ENCODE measurements around the gene CDK5RAP2. TPM values are rescaled to one million over a fixed set of nuclear protein-coding genes. Genes with fewer than 3 reads are reported as not detected.

CDK5RAP2 gene
- total and polyA plus RNA-seq, 9 of the 15 experiments (the other 6 are each of a cell fraction or from before 2014, with no cell fraction given): 19.9 to 68.8 (median 42.2) TPM

GRCh38 chr9:120580051-120580896 lies at the start of gene CDK5RAP2 (continued):
- TF ChIP-seq HOMEZ (CRISPR knock-in tag; IDR thresholded peaks at IDR 0.05) (no peak), ZNF740 (CRISPR knock-in tag; IDR thresholded peaks at IDR 0.05) (no peak), ZNF740 (tag; IDR thresholded peaks at IDR 0.05) (peak in 1 of 2 experiments; percentile 90; a peak in 2 of 4 replicates), NELFE (IDR thresholded peaks at IDR 0.05; ENCODE audit: insufficient read depth, insufficient read length) (no peak), NR4A1 (CRISPR knock-in tag; IDR thresholded peaks at IDR 0.05) (no peak), NR4A1 (tag; IDR thresholded peaks at IDR 0.05) (peak; percentile 96), HCFC1 (IDR thresholded peaks at IDR 0.05; ENCODE audit: low read depth, low read length) (peak; percentile 95), NR2C1 (IDR thresholded peaks at IDR 0.05) (peak; percentile 97), NR2C1 (tag; IDR thresholded peaks at IDR 0.05) (peak; percentile 98), RB1 (IDR thresholded peaks at IDR 0.05; ENCODE audit: low read depth) (peak; percentile 75; the same call in 1 of the 2 replicates), HMGN3 (IDR thresholded peaks at IDR 0.05; ENCODE audit: borderline replicate concordance, extremely low read depth, insufficient read length, low read depth, low read length) (no peak), ZNF655 (CRISPR knock-in tag; IDR thresholded peaks at IDR 0.05) (no peak), MAX (CRISPR knock-in tag; IDR thresholded peaks at IDR 0.05) (peak; percentile 89), ZNF395 (CRISPR knock-in tag; IDR thresholded peaks at IDR 0.05) (peak; percentile 97), ETV5 (CRISPR knock-in tag; IDR thresholded peaks at IDR 0.05; ENCODE audit: low read depth) (peak; percentile 45; the same call in 1 of the 2 replicates), E2F5 (CRISPR knock-in tag; IDR thresholded peaks at IDR 0.05) (no peak), ARNT (IDR thresholded peaks at IDR 0.05) (peak; percentile 53 to 76; a peak in 2 of 4 replicates), TCF7L2 (IDR thresholded peaks at IDR 0.05; ENCODE audit: low read depth, low read length) (no peak), SRSF9 (IDR thresholded peaks at IDR 0.05; ENCODE audit: borderline replicate concordance, low read depth, low read length) (no peak), SP1 (CRISPR knock-in tag; IDR thresholded peaks at IDR 0.05) (peak; percentile 79), ZBTB8A (IDR thresholded peaks at IDR 0.05; ENCODE audit: partially characterized antibody) (no peak), ASH1L (IDR thresholded peaks at IDR 0.05; ENCODE audit: borderline replicate concordance, low read depth, partially characterized antibody) (peak; percentile 63)

All from K562 (cell line).